GM12875 (cell line): ENCODE data around the gene EXOG.

Experiments
- H3K4me3 ChIP-seq: one replicate; pipeline ENCODE4 v1.5.1; 2011; ENCODE audit warnings: low read depth, low read length, control low read depth
- TF ChIP-seq, protein P1 (sequence below): IDR thresholded peaks from 2 replicates; pipeline ENCODE4 v1.5.1; 2011; ENCODE audit warnings: low read depth, mild to moderate bottlenecking, control low read depth, inconsistent platforms, low read length, moderate library complexity, borderline replicate concordance; ENCODE audit not compliant: insufficient read depth

EXOG gene

GRCh38 chr3:38554127-38554827, 58.1 kb downstream of the EXOG start:
- TF ChIP-seq, protein P1, sequence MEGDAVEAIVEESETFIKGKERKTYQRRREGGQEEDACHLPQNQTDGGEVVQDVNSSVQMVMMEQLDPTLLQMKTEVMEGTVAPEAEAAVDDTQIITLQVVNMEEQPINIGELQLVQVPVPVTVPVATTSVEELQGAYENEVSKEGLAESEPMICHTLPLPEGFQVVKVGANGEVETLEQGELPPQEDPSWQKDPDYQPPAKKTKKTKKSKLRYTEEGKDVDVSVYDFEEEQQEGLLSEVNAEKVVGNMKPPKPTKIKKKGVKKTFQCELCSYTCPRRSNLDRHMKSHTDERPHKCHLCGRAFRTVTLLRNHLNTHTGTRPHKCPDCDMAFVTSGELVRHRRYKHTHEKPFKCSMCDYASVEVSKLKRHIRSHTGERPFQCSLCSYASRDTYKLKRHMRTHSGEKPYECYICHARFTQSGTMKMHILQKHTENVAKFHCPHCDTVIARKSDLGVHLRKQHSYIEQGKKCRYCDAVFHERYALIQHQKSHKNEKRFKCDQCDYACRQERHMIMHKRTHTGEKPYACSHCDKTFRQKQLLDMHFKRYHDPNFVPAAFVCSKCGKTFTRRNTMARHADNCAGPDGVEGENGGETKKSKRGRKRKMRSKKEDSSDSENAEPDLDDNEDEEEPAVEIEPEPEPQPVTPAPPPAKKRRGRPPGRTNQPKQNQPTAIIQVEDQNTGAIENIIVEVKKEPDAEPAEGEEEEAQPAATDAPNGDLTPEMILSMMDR: no peak
- no peak overlapping the region for H3K4me3 ChIP-seq

DNA sequence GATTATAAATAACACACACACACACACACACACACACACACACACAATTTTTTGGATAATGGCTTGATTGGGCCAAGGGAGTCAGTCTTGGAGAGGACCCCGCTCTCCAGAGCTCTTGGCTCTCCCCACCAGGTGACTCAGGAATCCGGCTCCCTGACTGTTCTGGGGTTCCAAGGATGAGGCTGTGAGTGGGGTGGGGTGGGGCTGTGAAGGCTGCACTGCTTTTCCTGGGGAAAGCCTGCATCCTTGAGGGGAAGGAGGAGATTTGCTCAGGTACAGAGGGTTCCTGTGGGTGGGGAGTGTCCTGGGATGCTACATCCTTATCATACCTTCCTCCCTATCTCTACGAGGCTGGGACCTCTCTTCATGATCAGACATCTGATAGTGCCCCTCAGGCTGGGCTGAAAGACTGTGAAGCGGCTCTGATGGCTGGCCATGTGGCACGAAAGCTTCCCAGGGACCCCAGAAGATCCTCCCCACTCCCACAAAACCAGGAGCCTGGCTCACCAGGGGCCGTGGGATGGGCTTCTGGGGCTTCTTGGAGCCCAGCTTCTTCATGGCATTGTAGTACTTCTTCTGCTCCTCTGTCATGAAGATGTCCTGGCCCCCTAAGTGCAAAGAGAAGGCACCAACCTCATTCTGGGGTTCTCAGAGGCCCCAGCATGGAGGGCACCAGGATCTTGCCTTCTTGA, 59.2 kb downstream of the EXOG start:
- TF ChIP-seq, protein P1: no peak

GRCh38 chr3:38555926-38556325, 59.8 kb downstream of the EXOG start:
- H3K4me3 ChIP-seq: no peak overlapping the region
- TF ChIP-seq, protein P1: no peak

More for the DNA sequence above, 59.2 kb downstream of the EXOG start:
- H3K4me3 ChIP-seq: no peak overlapping the region

DNA sequence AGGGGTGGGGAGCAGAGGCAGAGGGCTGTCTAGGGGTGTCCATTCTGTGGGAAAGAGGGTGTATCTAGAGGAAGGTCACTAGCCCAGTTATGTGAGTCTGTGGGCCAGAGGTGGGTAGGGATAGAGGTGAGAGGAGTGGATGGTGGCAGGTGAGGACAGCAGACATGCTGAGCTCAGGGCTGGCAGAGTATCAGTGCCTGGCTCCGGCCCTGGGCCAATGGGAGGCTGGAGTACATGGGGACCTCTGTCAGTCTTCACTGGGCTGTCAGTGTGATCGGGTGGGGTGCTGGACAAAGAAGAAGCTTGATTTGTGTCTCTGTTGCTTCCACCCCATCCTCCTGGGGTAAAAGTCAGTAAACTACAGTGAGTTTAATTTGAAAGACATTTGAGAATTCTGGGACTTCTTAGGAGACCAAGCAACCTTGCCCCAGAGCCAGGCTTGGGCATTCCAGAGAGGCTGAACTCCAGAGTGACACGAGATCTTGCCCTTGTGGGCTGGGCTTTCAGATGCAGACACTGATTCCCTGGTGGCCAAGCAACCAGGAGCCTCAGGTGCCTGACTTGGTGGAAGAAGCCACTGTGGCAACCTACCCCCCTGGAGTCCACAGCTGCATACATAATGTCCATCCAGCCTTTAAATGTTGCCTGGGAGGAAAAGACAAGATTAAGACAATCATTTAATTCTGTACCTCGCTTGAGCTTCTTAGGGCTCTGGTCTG, 60.7 kb downstream of the EXOG start:
- TF ChIP-seq, protein P1: no peak
- no peak overlapping the region for H3K4me3 ChIP-seq

- no peak overlapping the region for H3K4me3 ChIP-seq
- TF ChIP-seq, protein P1: no peak
Measured at GRCh38 chr3:38558864-38559263, 62.7 kb downstream of the EXOG start.

- H3K4me3 ChIP-seq: no peak overlapping the region
- TF ChIP-seq, protein P1: peak; percentile 33; the same call in 1 of the 2 replicates
Measured at GRCh38 chr3:38560284-38560683, 64.1 kb downstream of the EXOG start.
